Measurements from ENCODE around the gene POLR2M. TPM values are rescaled to one million over a fixed set of nuclear protein-coding genes. Genes with fewer than 3 reads are reported as not detected.

Gene POLR2M
- total and polyA plus RNA-seq, 2 donors (not counting 1 experiment from before 2014, with no cell fraction given): 17.0 to 67.4 TPM

Other genes with a start within 250 kb of the POLR2M start
- 1.0 and 1.4 TPM in 2 replicates for gene MYZAP, start 114.8 kb upstream of the POLR2M start, total RNA-seq
- gene MYZAP, start 114.8 kb upstream of the POLR2M start, polyA plus RNA-seq: 2.8 and 2.9 TPM in 2 replicates

Measured in B cell (primary cell).